HCT116 (cell line): ENCODE measurements around the gene INSL3. TPM values are rescaled to one million over a fixed set of nuclear protein-coding genes. Genes with fewer than 3 reads are reported as not detected.

Experiments
- ATAC-seq: fragments of 200-7000 bp; cut with Tn5 transposase; 2 replicates; pipeline ENCODE4 v1.9.1; 2020; ENCODE audit warnings: mild to moderate bottlenecking, moderate library complexity
- BruUV-seq: library from RNA; stranded (reverse); fragments of 400-500 nt; replicated peaks from 2 replicates; lab custom pipeline; 2021; lab: Mats Ljungman, UMichigan
- CTCF ChIA-PET: fragments of 300-600 bp; sonication (Branson Sonifier 250); formaldehyde crosslinking; loops from one replicate; lab custom pipeline; 2021; ENCODE audit warnings: antibody characterized with exemption; lab: Charles Lee
- POLR2A ChIA-PET: fragments of 300-600, 350-600 bp; sonication (Branson Sonifier 250); formaldehyde crosslinking; loops from one replicate; lab custom pipeline; 2021; ENCODE audit warnings: antibody characterized with exemption; lab: Charles Lee
- RAD21 ChIA-PET, 2 experiments: fragments of 300-600 bp; sonication (Branson Sonifier 250); formaldehyde crosslinking; loops; one replicate each; lab custom pipeline; 2023; ENCODE audit warnings: low total read pairs in 2 of 2; ENCODE audit not compliant: uncharacterized antibody in 2 of 2, unreplicated experiment in 2 of 2, low non-redundant PET in 1 of 2; lab: Charles Lee
- DNase-seq: peaks from one replicate; pipeline ENCODE4 v3.0.0-alpha.2; 2010; ENCODE audit warnings: low read depth, low spot score
- H2AFZ ChIP-seq: fragments of 200-600 bp; shearing (Covaris generic), sonication (generic); 2 replicates; pipeline ENCODE4 v1.6.1; 2017; ENCODE audit warnings: low read depth, mixed run types, mixed read lengths, antibody characterized with exemption, low read length; ENCODE audit not compliant: poor library complexity, severe bottlenecking
- H3K27ac ChIP-seq: 2 replicates; pipeline ENCODE4 v1.5.1; 2012; ENCODE audit warnings: low read depth, low read length
- H3K27me3 ChIP-seq: fragments of 200-600 bp; sonication (generic); 2 replicates; pipeline ENCODE4 v1.6.1; 2016; ENCODE audit warnings: mixed run types, low read length, mixed read lengths; ENCODE audit not compliant: insufficient read depth
- H3K36me3 ChIP-seq, 2 experiments: fragments of 200-500 bp in 1 of 2; fragments of 200-600 bp in 1 of 2; sonication (Bioruptor generic) in 1 of 2; sonication (generic) in 1 of 2; 2 replicates each; pipeline versions ENCODE4 v1.5.1 to v1.6.1; 2014 to 2016; ENCODE audit warnings: low read length in 2 of 2, inconsistent platforms in 1 of 2, mixed read lengths in 1 of 2, mixed run types in 1 of 2; ENCODE audit not compliant: insufficient read depth in 2 of 2, control insufficient read depth in 1 of 2
- H3K4me1 ChIP-seq, 2 experiments: fragments of 200-600 bp in 1 of 2; sonication (generic) in 1 of 2; 2 replicates each; pipeline versions ENCODE4 v1.5.1 to v1.6.1; 2012 to 2017; ENCODE audit warnings: low read length in 2 of 2, inconsistent platforms in 1 of 2, mild to moderate bottlenecking in 1 of 2, mixed read lengths in 1 of 2, mixed run types in 1 of 2, moderate library complexity in 1 of 2; ENCODE audit not compliant: insufficient read depth in 2 of 2, control insufficient read depth in 1 of 2
- H3K4me2 ChIP-seq: fragments of 200-600 bp; sonication (generic); 2 replicates; pipeline ENCODE4 v1.6.1; 2017; ENCODE audit warnings: mixed run types, low read length, mixed read lengths
- H3K4me3 ChIP-seq, 2 experiments: fragments of 200-600 bp in 1 of 2; sonication (generic) in 1 of 2; replicated peaks in 1 of 2; 2 replicates each; pipeline ENCODE4 v1.5.1; 2011 to 2016; ENCODE audit warnings: low read length in 2 of 2, control low read depth in 1 of 2, low read depth in 1 of 2, mild to moderate bottlenecking in 1 of 2, mixed read lengths in 1 of 2, mixed run types in 1 of 2
- H3K79me2 ChIP-seq: fragments of 200-600 bp; sonication (generic); 2 replicates; pipeline ENCODE4 v1.6.1; 2017; ENCODE audit warnings: mild to moderate bottlenecking, mixed run types, low read length, moderate library complexity, mixed read lengths; ENCODE audit not compliant: insufficient read depth
- H3K9ac ChIP-seq: fragments of 200-600 bp; sonication (generic); 2 replicates; pipeline ENCODE4 v1.6.1; 2016; ENCODE audit warnings: low read length, mixed read lengths
- H3K9me2 ChIP-seq: fragments of 200-600 bp; sonication (generic), shearing (Covaris generic); 2 replicates; pipeline ENCODE4 v1.6.1; 2017; ENCODE audit warnings: mixed run types, mild to moderate bottlenecking, moderate library complexity; ENCODE audit not compliant: insufficient read depth
- H3K9me3 ChIP-seq, 2 experiments: fragments of 200-500 bp in 1 of 2; fragments of 200-600 bp in 1 of 2; sonication (Bioruptor generic) in 1 of 2; sonication (generic) in 1 of 2; 2 replicates each; pipeline ENCODE4 v1.6.1; 2014 to 2017; ENCODE audit warnings: low read length in 2 of 2, mixed read lengths in 2 of 2, inconsistent platforms in 1 of 2, low read depth in 1 of 2, mild to moderate bottlenecking in 1 of 2, mixed run types in 1 of 2, moderate library complexity in 1 of 2; ENCODE audit not compliant: control insufficient read depth in 1 of 2, insufficient read depth in 1 of 2
- H4K20me1 ChIP-seq: fragments of 200-600 bp; sonication (generic), shearing (Covaris generic); 2 replicates; pipeline ENCODE4 v1.6.1; 2017; ENCODE audit warnings: mixed run types, mild to moderate bottlenecking, moderate library complexity; ENCODE audit not compliant: insufficient read depth
- CEBPB ChIP-seq: IDR thresholded peaks from 2 replicates; pipeline ENCODE4 v1.6.1; 2012; ENCODE audit warnings: low read depth
- FOSL1 ChIP-seq: IDR thresholded peaks from 2 replicates; pipeline ENCODE4 v1.6.1; 2012; ENCODE audit warnings: low read depth
- MAX ChIP-seq: IDR thresholded peaks from 2 replicates; pipeline ENCODE4 v1.6.1; 2012
- POLR2A ChIP-seq: IDR thresholded peaks from 2 replicates; pipeline ENCODE4 v1.7.0; 2011; ENCODE audit warnings: borderline replicate concordance; ENCODE audit not compliant: insufficient read depth, insufficient read length; ENCODE audit errors: extremely low read depth
- POLR2AphosphoS5 ChIP-seq: IDR thresholded peaks from 2 replicates; pipeline ENCODE4 v1.6.1; 2011; ENCODE audit warnings: mild to moderate bottlenecking, low read depth, low read length, moderate library complexity
- RAD21 ChIP-seq: IDR thresholded peaks from 2 replicates; pipeline ENCODE4 v1.6.1; 2012; ENCODE audit warnings: low read depth, mild to moderate bottlenecking
- SP1 ChIP-seq: IDR thresholded peaks from 2 replicates; pipeline ENCODE4 v1.6.1; 2012; ENCODE audit warnings: low read depth
- YY1 ChIP-seq: IDR thresholded peaks from 2 replicates; pipeline ENCODE4 v1.6.1; 2011; ENCODE audit warnings: low read length, low read depth, moderate library complexity, mild to moderate bottlenecking; ENCODE audit not compliant: insufficient replicate concordance; ENCODE audit errors: extremely low read depth
- ZFX ChIP-seq: fragments of 450-650 bp; IDR thresholded peaks from 2 replicates; pipeline ENCODE4 v1.6.1; 2017
- intact Hi-C: fragments of 100-400 bp; cut with micrococcal nuclease; formaldehyde crosslinking; loops from 2 replicates; pipeline ENCODE4 v1.10.0; 2022
- total RNA-seq: library from RNA; stranded (reverse); gene quantifications from one replicate; pipeline ENCODE4 v1.2.1, GENCODE V29; 2021; ENCODE audit not compliant: unreplicated experiment
- TF ChIP-seq, protein P1 (sequence below): IDR thresholded peaks from 2 replicates; pipeline ENCODE4 v1.6.1; 2011; ENCODE audit warnings: mild to moderate bottlenecking, low read length, moderate library complexity; ENCODE audit not compliant: insufficient replicate concordance; ENCODE audit errors: extremely low read depth
- TF ChIP-seq, protein P2 (sequence below), 3 experiments: fragments of 200-600 bp in 1 of 3; sonication (generic) in 1 of 3; IDR thresholded peaks in 2 of 3; conservative IDR thresholded peaks in 1 of 3; 2 replicates each; pipeline ENCODE4 v1.5.1; 2012 to 2017; ENCODE audit warnings: low read depth in 2 of 3, low read length in 2 of 3, antibody characterized with exemption in 1 of 3, borderline replicate concordance in 1 of 3, control low read depth in 1 of 3, mild to moderate bottlenecking in 1 of 3, mixed read lengths in 1 of 3, mixed run types in 1 of 3, moderate library complexity in 1 of 3; ENCODE audit not compliant: insufficient read depth in 1 of 3

INSL3 gene
- total RNA-seq, 1 experiment from 2014 or later, result 0.96 TPM

DNA sequence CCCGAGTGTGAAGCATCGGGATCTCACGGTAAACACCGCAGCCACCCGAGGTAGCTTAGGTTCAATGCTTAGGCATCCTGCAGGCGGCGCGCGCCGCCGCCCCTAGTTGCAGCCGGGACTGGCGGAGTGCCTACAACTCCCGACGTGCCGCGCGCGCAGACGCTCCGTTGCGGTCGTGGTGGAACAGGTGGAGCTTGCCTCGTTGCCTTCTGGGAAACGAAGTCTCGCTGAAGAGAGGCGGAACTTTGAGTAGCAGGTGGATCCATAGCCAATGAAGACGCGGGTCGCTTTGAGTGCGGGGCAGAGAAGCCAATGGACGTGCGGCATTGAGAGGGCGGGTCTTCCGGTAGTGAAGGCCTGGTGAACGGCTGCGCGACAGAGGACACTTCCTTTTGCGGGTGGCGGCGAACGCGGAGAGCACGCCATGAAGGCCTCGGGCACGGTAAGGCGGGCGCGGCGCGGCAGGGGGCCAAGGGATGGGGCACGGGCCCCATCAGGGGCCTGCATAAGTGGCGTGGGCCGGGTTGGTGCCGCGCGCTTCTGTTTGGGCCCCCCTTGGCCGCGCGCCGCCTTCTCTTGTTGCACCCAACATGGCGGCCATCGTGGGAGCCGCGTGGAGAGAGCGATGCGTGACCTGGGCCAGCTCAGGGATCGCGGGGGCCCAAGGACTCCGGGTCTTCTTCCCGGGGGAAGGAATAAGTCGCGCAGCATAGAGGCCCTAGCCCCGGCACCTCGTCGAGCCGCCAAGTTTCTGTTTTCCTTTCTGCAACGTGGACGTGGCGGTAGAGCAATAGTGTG is 38.4 kb upstream of the INSL3 start, which contains the start of gene RPL18A:
RPL18A (plus strand) TSS at position 378 of the 798 bp plus-strand sequence; CDS start at position 425, 47 bp downstream.
- peak within 1 kb of the TSS; percentile 92 for H3K4me2 ChIP-seq
- H2AFZ ChIP-seq, result no peak within 1 kb of the TSS
- H3K9me3 ChIP-seq, result no peaks in the 10 kb centered on the region
- H3K79me2 ChIP-seq, result peaks cover 41% of the 10 kb centered on the region
- ChIA-PET CTCF (interaction anchor here (0.6 to 2.2 kb wide), 19 partner anchors 8 to 474 kb away, joined by 3 to 73 read pairs (median 5); partner anchors contain the start of genes B3GNT3 and CCDC124), RAD21 (interaction anchor here (0.6 to 1.5 kb wide), 9 partner anchors 10 to 171 kb away, joined by 3 to 15 read pairs (median 5); partner anchors contain the start of gene CCDC124 (in 2 of the 2)), POLR2A (interaction anchor here (0.6 to 2.2 kb wide), 38 partner anchors 8 to 524 kb away, joined by 3 to 61 read pairs (median 4); partner anchors contain the start of genes B3GNT3, CCDC124, MVB12A and SLC5A5)
- peaks cover 17% of the 10 kb centered on the region; the same call in 1 of the 2 replicates for H4K20me1 ChIP-seq
- H3K27ac ChIP-seq, result peak within 1 kb of the TSS; percentile 84
- peak within 1 kb of the TSS; percentile 82 to 93 for H3K4me3 ChIP-seq
- H3K27me3 ChIP-seq, result no peaks in the 10 kb centered on the region
- no TSS peak for BruUV-seq
- H3K4me1 ChIP-seq, result peaks cover 30 to 54% of the 10 kb centered on the region in 2 experiments
- peaks cover 20 to 46% of the 10 kb centered on the region in 2 experiments for H3K36me3 ChIP-seq
- TF ChIP-seq ZFX (peak; percentile 80; the same call in 1 of the 2 replicates), POLR2A (peak; percentile 43), YY1 (peak; percentile 85), POLR2AphosphoS5 (peak; percentile 94), MAX (peak; percentile 89), RAD21 (peak; percentile 91), SP1 (peak; percentile 99), CEBPB (no peak), FOSL1 (no peak)
- TF ChIP-seq, protein P1, sequence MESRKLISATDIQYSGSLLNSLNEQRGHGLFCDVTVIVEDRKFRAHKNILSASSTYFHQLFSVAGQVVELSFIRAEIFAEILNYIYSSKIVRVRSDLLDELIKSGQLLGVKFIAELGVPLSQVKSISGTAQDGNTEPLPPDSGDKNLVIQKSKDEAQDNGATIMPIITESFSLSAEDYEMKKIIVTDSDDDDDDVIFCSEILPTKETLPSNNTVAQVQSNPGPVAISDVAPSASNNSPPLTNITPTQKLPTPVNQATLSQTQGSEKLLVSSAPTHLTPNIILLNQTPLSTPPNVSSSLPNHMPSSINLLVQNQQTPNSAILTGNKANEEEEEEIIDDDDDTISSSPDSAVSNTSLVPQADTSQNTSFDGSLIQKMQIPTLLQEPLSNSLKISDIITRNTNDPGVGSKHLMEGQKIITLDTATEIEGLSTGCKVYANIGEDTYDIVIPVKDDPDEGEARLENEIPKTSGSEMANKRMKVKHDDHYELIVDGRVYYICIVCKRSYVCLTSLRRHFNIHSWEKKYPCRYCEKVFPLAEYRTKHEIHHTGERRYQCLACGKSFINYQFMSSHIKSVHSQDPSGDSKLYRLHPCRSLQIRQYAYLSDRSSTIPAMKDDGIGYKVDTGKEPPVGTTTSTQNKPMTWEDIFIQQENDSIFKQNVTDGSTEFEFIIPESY, result peak; percentile 27
- TF ChIP-seq, protein P2, sequence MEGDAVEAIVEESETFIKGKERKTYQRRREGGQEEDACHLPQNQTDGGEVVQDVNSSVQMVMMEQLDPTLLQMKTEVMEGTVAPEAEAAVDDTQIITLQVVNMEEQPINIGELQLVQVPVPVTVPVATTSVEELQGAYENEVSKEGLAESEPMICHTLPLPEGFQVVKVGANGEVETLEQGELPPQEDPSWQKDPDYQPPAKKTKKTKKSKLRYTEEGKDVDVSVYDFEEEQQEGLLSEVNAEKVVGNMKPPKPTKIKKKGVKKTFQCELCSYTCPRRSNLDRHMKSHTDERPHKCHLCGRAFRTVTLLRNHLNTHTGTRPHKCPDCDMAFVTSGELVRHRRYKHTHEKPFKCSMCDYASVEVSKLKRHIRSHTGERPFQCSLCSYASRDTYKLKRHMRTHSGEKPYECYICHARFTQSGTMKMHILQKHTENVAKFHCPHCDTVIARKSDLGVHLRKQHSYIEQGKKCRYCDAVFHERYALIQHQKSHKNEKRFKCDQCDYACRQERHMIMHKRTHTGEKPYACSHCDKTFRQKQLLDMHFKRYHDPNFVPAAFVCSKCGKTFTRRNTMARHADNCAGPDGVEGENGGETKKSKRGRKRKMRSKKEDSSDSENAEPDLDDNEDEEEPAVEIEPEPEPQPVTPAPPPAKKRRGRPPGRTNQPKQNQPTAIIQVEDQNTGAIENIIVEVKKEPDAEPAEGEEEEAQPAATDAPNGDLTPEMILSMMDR (IDR thresholded peaks at IDR 0.05 in 2 of 3, conservative IDR thresholded peaks at IDR 0.05 in 1 of 3; ENCODE audit: borderline replicate concordance in 1 of 3, insufficient read depth in 1 of 3, low read depth in 2 of 3, low read length in 2 of 3), result peak; percentile 70 to 87 (median 78)
- peak within 1 kb of the TSS; percentile 100 for H3K9ac ChIP-seq
- peak; percentile 87 for ATAC-seq
- H3K9me2 ChIP-seq, result no peaks in the 10 kb centered on the region
- peak; percentile 100 for DNase-seq
- intact Hi-C loops, result loop anchor here (1.0 to 5.0 kb wide), 4 partner anchors 73 to 462 kb away; no protein-coding TSS in a partner anchor
